HG02885 (cell line): ENCODE results near the gene SYT13.

Experiments used
- ATAC-seq: cut with Tn5 transposase; IDR thresholded peaks from one replicate; pipeline ENCODE4 v1.9.1; 2021; ENCODE audit warnings: mild to moderate bottlenecking; ENCODE audit not compliant: unreplicated experiment, poor library complexity

SYT13 gene

DNA sequence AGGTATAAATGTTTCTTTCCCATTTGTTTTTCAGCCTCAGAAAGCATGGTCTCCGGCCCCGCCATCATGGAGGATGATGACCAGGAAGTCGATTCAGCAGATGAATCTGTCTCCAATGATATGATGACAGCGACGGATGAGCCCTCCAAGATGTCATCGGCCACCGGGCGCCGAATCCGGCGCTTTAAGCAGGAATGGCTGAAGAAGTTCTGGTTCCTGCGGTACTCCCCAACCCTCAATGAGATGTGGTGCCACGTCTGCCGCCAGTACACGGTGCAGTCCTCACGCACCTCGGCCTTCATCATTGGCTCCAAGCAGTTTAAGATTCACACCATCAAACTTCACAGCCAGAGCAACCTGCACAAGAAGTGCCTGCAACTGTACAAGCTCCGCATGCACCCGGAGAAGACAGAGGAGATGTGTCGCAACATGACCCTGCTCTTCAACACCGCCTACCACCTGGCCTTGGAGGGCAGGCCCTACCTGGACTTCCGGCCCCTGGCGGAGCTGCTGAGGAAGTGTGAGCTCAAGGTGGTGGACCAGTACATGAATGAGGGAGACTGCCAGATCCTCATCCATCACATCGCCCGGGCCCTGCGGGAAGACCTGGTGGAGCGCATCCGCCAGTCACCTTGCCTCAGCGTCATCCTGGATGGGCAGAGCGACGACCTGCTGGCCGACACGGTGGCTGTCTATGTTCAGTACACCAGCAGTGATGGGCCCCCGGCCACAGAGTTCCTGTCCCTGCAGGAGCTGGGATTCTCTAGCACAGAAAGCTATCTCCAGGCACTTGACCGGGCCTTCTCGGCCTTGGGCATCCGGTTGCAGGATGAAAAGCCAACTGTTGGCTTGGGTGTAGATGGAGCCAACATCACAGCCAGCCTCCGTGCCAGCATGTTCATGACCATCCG is 59.9 kb downstream of the SYT13 start:
- ATAC-seq: no peak

GRCh38 chr11:45225277-45225676 is 60.9 kb downstream of the SYT13 start:
- no peak for ATAC-seq

GRCh38 chr11:45224766-45225165 is 61.4 kb downstream of the SYT13 start:
- no peak for ATAC-seq

DNA sequence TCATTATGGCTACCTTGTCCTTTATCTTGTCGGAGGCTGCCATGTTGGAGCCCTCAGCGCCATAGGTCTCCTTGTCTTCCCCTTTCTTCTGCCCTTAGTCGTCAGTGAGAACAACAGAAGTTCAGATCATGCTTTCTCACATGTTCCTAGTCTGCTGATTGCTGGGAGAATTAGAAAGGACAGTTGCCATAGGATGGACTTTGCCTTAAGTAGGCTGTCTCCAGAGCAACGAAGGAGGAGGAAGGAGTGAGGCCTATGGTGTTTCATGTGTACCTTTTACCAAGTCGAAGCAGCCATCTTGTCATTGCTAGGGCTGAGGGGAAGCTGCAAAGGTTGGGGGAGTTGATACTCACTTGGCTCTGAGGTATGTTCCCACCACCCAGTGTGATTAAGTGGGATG is 62.6 kb downstream of the SYT13 start:
- no peak for ATAC-seq

DNA sequence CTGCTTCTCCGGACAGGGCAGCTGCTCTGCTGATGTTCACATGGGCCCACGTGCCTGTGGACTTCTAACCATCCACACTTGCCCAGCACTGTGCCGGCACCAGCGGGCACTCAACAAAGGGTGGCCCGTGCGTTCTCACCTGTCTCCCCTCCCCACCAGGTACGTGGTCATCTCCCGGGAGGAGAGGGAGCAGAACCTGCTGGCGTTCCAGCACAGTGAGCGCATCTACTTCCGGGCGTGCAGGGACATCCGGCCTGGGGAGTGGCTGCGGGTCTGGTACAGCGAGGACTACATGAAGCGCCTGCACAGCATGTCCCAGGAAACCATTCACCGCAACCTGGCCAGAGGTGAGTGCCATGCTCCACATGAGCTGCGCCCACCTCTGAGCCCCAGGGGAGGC is 66.7 kb downstream of the SYT13 start:
- ATAC-seq: no peak

GRCh38 chr11:45218705-45219104 is 67.4 kb downstream of the SYT13 start:
- ATAC-seq: no peak

GRCh38 chr11:45217991-45218390 is 68.2 kb downstream of the SYT13 start:
- ATAC-seq: no peak

DNA sequence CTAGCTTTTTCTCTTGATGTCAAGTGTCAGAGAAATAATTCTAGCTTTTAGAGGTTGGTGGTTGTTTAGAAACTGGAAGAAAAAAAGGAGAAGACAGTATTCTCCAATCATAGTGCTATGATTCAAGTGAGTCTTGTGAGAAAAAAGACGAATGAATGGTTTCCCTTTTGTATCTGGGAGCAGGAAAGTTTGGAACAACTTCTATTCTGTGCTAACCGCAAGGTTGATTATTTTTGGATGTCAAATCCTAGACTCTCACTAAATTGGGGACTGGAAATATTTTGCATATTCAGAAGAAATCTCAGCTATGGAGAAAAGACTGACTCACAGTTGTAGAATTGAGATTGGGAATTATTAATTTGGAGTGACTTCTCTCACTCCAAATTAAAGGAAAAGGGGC is 69.2 kb downstream of the SYT13 start:
- ATAC-seq: no peak

DNA sequence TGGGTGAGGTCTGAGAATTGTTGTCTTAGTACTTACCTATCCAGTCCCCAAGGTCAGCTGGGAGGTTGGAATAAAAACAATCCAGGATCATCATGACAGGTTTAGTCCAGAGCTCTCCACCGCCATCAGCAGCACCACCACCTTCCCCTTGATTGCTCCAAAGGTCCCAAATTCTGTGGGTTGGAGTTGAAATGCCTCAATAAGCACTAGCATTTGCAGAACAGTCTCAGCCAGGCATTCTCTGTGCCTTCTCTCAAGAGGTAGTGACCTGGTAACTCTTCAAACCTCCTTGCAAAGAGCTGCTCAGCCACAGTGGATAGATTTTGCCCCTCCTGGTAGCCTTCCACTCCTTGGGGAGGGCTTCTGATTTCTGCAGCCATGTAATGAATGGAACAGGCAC is 70.1 kb downstream of the SYT13 start:
- no peak for ATAC-seq

GRCh38 chr11:45215098-45215865 is 70.9 kb downstream of the SYT13 start:
- no peak for ATAC-seq

- no peak for ATAC-seq
These were observed 72.4 kb downstream of the SYT13 start for GRCh38 chr11:45213717-45214116.

DNA sequence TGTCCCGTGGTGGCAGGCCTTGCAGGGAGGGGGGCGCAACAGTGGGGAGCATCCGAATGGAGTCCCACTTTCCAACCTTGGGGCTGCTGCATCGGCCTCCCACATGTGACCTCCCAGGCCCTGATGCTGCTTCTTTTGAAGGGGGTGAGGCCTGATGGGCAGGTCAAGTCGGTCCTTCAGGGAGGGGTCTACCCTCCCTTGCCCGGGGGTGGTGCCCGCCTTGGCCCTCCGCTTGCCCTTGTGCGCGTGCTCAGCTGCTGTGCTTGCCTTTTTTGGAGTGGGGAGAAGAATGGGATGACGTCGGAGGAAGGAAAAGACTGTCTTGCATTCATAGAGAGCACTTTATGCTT is 72.8 kb downstream of the SYT13 start:
- ATAC-seq: no peak

DNA sequence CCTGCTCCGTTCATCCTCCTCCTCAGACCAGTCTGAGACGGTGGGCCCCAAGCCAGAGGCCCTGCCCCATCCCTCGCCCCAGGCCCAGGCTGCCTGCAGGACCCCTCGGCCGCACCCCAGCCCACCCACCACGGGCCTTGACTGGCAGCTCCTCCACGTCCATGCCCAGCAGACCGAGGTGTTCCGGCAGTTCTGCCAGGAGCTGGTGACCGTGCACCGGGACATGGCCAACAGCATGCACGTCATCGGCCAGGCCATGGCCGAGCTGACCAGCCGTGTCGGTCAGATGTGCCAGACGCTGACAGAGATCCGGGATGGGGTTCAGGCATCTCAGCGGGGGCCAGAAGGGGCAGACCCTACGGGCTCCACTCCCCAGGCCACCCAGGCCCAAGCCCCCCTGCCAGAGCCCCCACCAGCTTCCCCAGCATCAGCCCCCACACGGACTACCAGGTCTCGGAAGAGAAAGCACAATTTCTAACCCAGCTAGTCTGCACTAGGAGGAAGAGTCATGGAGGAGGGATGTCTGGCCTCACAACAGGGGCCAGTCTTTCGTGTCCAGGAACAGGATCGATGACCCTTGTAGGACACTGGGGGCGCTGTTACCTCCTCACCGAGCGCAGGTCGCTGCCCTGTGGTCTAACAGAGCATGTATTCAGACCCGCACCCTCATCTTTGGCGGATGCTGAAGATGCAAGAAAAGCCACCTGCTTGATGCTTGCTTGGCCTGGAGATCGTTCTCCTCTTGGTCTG is 73.4 kb downstream of the SYT13 start:
- ATAC-seq: no peak

GRCh38 chr11:45211732-45212131 is 74.4 kb downstream of the SYT13 start:
- ATAC-seq: no peak

DNA sequence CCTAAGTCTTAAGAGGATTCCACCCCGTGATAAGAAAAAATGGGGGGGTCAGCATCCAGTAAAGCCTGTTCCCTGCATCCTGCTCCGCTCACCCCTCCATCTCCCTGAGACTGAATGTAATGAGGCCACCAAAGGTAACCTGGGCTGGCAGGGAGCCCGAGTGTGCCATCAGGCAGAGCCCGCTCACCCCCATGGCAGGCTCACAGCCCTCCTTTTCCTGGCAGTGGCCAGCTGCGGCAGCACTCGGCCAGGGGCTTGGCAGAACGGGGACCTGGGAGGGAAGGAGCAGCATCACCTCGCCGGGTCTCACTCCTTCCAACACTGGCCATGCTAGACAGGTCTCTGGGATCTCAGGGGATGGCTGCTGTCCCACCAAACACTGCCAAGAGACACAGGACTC is 75.3 kb downstream of the SYT13 start:
- no peak for ATAC-seq

DNA sequence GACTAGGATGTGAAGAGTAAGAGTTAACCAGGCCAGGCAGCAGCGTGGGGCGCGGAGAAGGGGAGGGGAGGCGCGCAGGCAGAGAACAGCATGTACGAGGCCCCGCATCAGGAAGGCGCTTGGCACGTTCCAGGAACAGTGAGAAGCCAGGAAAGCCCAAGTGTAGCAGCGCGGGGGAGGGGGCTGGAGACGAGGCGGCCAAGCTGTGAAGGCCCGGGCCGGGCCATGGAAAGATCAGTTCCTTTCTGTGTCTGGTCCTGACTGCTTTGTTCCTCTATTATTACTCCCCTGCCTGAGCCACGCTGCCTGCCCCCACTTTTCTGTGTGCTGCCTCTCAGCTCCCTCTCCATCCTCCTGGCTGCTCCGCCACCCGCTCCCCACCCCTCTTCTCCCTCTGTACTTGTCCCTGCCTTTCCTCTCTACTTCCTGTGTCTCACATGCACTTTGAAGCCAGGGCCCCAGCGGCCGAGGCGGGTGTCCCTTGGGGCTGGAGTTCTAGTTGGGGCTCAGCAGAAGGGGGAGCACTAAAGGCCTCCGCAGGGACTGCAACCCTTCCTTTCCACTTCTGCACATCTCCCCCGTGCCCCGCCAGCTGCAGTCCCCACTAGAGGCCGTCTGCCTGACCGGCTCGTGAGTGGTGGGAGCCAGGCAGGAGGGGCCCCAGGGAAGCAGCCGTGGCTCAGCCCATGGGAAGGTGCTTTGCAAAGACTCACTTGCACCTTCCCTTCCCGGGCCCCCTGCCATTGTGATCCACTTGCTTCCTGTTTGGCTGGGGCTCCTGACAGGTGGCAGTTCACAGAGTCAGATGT is 76.0 kb downstream of the SYT13 start:
- ATAC-seq: peak; percentile 56

- ATAC-seq: no peak
These were observed 76.9 kb downstream of the SYT13 start for GRCh38 chr11:45209000-45209879.

GRCh38 chr11:45208135-45208534 is 78.0 kb downstream of the SYT13 start:
- no peak for ATAC-seq

GRCh38 chr11:45205978-45206377 is 80.2 kb downstream of the SYT13 start:
- ATAC-seq: no peak
